GM18505 (cell line): ENCODE data around the gene TNIP2.
"Not testable (repeated sequence)": the region's sequence is repeated elsewhere in the genome, so short reads cannot be mapped to it uniquely, and the experiment has no call there.

Experiments used
- ATAC-seq: cut with Tn5 transposase; IDR thresholded peaks from one replicate; pipeline ENCODE4 v1.9.1; 2021; ENCODE audit not compliant: unreplicated experiment
- POLR2A ChIP-seq: IDR thresholded peaks from 4 replicates; pipeline ENCODE4 v1.6.1; 2011; ENCODE audit warnings: borderline replicate concordance; ENCODE audit not compliant: insufficient read depth, insufficient read length; ENCODE audit errors: extremely low read depth

The TNIP2 gene

GRCh38 chr4:2768124-2768523 lies 12.0 kb upstream of the TNIP2 start:
- TF ChIP-seq POLR2A = no peak
- ATAC-seq = no peak

- no peak for TF ChIP-seq POLR2A
- ATAC-seq = no peak
Observed at GRCh38 chr4:2767705-2768074, 11.6 kb upstream of the TNIP2 start.

- no peak for TF ChIP-seq POLR2A
- no peak for ATAC-seq
Observed at GRCh38 chr4:2767046-2767704, 11.0 kb upstream of the TNIP2 start.

- ATAC-seq = no peak
- TF ChIP-seq POLR2A = no peak
Observed at GRCh38 chr4:2765832-2766526, 9.8 kb upstream of the TNIP2 start.

GRCh38 chr4:2763511-2763967 lies 7.4 kb upstream of the TNIP2 start:
- ATAC-seq = no peak

GRCh38 chr4:2762486-2763370 lies 6.6 kb upstream of the TNIP2 start:
- not testable (repeated sequence) for ATAC-seq

More at GRCh38 chr4:2763511-2763967, 7.4 kb upstream of the TNIP2 start:
- no peak for TF ChIP-seq POLR2A

GRCh38 chr4:2762048-2762447 lies 5.9 kb upstream of the TNIP2 start:
- no peak for TF ChIP-seq POLR2A
- no peak for ATAC-seq

GRCh38 chr4:2761035-2761923 lies 5.1 kb upstream of the TNIP2 start:
- ATAC-seq = no peak
- no peak for TF ChIP-seq POLR2A

GRCh38 chr4:2757426-2757825 lies 1.3 kb upstream of the TNIP2 start:
- no peak for TF ChIP-seq POLR2A
- no peak for ATAC-seq

- no peak for TF ChIP-seq POLR2A
Observed at GRCh38 chr4:2756691-2757350, 685 bp upstream of the TNIP2 start.

GRCh38 chr4:2754848-2755819 lies 1.0 kb downstream of the TNIP2 start:
- no peak for ATAC-seq
- TF ChIP-seq POLR2A = no peak

More at GRCh38 chr4:2756691-2757350, 685 bp upstream of the TNIP2 start:
- no peak for ATAC-seq
